Hypothalamus (tissue), 51 donors: Measurements from ENCODE around the gene RCAN1.

Source experiments
- DNase-seq, 51 donors: peaks; one replicate each; lab custom pipeline; 2025; lab: John Stamatoyannopoulos, UW

Gene RCAN1

GRCh38 chr21:34614628-34615486 is at the start of gene RCAN1:
RCAN1 (minus strand) TSS chr21:34615113; CDS start chr21:34615011, 102 bp downstream.
- DNase-seq, result peak; percentile 50 to 95 (median 88)

DNA sequence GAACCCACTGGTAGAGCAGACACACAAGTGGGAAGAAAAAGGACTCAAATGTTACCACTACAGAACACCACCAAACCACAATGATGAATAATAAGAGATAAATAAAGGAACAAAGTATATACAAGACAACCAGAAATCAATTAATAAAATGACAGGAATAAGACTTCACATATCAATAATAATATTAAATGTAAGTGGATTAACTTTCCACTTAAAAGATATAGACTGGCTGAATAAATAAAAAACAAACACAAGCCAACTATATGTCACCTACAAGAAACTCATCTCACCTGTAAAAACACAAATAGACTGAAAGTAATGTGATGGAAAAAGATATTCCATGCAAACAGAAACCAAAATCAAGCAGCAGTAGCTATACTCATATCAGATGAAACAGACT is 46.9 kb upstream of the RCAN1 start:
- no peak for DNase-seq

GRCh38 chr21:34653522-34653921 is 38.6 kb upstream of the RCAN1 start:
- no peak for DNase-seq

DNA sequence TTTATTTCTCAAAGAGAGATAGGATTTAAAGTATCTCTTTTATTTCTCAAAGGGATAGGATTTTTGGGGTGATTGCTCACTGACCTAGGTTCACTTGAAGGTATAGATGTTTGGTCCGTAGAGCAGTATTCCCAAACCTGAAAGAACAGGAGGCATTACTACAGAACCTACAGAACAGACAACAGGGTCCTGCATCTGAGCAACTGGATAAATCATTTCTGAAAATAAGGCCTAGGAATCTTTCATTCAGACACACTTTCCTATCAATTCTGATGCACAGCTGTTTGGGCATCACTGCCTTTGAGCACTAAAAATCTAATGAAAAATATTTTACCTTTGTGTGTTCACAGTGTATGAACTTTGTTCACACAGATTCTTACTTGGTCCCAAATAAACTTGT is 36.7 kb upstream of the RCAN1 start:
- DNase-seq, result no peak

- no peak for DNase-seq
Measured at GRCh38 chr21:34650861-34651431, 36.0 kb upstream of the RCAN1 start.

GRCh38 chr21:34649400-34649799 is 34.5 kb upstream of the RCAN1 start:
- DNase-seq, result no peak

GRCh38 chr21:34648739-34649297 is 33.9 kb upstream of the RCAN1 start:
- DNase-seq, result no peak

DNA sequence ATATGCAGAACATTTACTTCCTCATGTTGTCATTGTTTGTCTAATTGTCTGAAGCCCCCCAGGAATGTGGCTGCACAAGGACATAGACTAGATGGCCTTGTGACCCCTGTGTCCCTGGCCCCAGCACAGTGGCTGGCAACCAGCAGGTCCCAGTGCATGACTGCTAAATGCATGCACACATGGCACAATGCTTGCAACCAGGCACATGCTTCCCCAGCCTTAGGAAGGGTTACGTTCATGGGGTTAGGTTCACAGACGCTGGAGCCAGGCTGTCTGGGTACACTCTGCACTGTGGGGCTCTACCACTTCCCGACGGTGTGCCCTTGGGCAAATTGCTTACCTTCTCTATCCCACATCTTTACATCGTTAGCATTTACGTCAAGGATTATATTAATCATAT is 32.6 kb upstream of the RCAN1 start:
- DNase-seq, result no peak

DNA sequence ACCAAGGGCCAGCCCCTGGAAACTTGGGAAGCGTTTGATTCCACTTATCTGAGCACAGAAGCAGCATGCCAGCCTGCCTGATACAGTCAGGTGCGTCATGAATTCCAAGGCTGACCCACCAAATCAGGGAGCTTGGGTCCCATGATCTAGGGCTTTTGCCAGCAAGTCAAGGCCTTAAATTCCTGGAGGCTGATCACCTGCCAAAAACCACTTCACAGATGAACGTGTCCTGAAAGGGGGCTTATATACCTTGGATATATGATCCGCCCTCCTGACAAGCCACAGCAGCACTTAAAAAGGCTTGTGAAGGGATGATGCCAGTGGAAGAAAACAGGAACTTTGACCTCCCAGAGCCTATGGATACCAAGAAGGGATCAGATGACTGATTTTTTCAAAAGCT is 29.9 kb upstream of the RCAN1 start:
- DNase-seq, result no peak

DNA sequence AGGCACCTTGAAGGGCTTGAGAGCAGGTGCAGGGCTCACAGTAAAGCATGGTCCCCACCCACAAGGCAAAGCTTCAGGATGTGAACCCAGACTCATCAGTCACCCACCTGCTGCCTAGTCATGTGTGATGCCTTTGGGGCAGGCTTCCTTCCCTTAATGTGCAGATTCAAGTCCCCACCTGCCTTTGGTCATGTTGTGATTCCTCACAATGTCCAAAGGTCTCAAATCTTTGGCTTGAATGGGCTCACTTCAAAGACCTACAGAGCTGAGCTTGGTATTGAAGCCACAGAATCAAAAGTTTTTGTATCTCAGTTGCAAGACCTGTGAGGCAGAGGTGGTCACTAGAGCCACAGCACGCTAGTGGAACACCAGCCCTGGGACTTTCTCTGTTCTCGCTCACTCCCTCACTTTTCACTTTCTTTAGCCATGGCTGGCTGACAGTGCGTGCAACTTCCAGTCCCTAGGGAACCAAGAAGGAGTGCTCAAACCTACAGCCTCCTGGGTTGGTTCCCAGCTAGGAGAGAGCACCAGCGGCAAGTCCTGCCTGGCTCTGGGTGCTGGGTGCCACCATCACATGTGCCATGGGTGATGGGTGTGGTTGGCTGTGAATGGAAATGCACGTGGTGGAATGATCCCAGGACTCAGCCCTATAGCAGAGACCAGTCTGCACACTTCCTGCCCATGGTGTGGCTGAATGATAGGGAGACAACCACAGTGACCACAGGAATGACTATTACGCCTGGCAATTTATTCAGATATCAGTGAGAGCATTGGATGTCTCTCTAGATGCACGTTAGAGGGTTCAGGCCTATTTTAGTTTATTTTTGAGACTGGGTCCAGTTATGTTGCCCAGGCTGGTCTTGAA is 27.5 kb upstream of the RCAN1 start:
- no peak for DNase-seq

DNA sequence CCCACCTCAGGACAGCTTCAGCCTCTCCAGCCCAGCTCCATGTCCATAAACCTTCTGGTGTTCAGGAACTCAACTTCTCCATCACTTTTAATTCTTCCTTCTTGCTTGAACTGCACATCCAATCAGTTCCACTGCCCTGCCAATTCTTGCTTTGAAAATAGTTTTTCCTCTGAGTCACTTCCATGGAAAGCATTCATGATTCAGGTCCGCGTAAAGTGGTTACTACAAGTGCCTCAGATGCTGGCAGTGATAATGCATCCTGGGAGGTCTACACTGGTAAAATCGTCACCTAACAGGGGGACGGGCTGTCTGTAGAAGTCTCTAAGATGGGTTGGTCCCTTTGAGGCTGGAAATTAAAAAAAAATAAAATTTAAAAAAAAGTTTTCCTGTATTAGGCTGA is 25.9 kb upstream of the RCAN1 start:
- DNase-seq, result no peak

GRCh38 chr21:34639882-34640788 is 25.2 kb upstream of the RCAN1 start:
- DNase-seq, result no peak

DNA sequence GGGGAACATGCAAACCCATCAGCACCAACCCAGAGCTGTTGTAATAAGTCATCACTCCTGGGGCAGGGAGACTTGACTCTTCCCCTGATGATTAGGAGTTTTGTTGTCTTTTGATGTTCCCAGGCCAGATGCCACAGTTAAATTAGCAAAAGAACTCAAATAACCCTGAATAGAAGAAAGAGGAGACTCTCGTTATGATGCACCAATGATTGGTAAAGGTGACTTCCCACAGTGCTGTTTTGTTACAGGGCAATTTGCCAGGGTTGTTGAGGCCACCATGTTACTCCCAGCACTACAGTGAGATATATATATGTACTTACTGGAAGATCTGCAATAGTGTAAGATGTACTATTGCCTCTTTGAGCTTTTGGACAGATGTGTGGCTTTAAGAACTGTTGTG is 24.3 kb upstream of the RCAN1 start:
- DNase-seq, result no peak

- no peak for DNase-seq
Measured at GRCh38 chr21:34636961-34637360, 22.0 kb upstream of the RCAN1 start.

GRCh38 chr21:34635307-34635706 is 20.4 kb upstream of the RCAN1 start:
- no peak for DNase-seq

- DNase-seq, result no peak
Measured at GRCh38 chr21:34632498-34632897, 17.6 kb upstream of the RCAN1 start.

DNA sequence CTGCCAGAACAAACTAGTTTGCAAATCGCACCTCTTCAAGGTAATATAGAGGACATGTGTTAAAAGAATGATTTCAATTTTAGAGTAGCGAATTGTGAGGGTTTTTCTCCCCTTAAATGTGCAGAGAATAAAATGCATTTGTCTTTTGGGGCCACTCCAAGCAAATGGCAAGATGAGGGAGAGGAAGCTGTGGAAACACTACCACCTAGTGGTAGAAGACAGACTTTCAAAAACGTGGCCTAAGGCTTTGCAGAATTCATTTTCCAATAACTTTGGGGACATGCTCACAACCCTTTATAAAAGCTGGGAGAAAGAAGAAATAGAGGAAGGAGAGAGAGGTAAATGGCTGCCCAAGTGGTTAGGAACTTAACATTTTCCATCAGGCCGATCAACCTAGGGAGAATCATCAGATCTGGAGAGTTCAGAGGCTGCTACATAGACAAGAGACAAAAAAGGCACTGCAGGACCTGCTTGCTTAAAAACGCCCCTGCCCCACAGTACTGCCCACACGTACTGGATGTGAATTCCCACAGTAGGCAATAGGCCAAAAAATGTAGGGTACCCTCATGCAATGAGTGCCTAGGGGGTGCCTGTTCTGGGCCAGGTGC is 15.7 kb upstream of the RCAN1 start:
- peak in 12 of 51 donors; percentile 1 to 71 (median 12) for DNase-seq

DNA sequence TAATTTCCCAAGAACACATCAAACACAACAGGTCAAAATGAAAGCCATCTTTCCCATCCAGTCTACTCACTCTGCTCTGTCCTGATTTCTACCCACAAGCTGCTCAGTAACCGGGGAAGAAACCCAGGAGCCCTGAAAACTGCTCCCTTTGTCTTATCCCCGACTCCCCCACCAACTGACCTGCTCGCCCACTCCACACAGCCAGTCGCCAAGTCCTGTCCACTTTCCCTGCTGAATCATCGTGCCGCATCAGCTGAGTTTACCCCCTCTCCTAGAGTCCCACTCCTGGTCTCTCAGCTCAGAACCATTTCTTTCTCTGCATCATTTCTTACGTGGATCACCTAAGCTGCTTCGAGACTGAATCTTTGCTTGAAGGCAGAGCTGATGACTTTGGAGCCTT is 11.2 kb upstream of the RCAN1 start:
- DNase-seq, result no peak

DNA sequence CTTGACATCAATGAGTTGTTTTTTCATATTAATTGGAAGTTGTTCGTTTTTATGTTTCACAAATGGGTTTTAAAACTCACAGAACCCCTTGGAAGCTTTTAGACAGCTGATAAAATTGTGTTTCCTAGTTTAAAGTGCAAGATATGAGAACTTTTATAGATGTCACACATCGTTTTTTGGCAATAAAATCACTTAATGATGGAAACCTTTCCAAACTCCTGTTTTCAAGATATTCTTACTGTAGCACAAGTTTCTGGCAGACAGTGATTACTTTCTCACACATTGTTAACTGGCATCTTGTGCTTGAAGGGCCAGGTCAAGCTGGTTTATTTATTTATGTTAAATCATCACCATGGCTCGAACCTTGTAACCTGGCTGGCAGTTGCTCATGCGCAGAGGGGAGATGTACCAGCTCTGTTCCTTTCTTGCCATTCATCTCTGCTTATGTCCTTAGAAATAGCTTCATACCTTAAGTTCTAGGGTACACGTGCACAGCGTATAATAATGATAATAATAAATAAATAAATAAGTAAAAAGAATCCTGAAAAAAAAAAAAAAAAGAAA is 10.2 kb upstream of the RCAN1 start:
- DNase-seq, result no peak
